ENCODE measurements around the gene SLC2A5.

GRCh38 chr1:9107136-9107535, 37.7 kb upstream of the SLC2A5 start:
- no peak for TF ChIP-seq CTCF (IDR thresholded peaks at IDR 0.05)
- TF ChIP-seq POLR2A (IDR thresholded peaks at IDR 0.05): no peak
- TF ChIP-seq POLR2AphosphoS5 (IDR thresholded peaks at IDR 0.05): no peak

Measured in gastroesophageal sphincter (tissue), 3 donors.